ENCODE data around the gene ELFN2. TPM values are rescaled to one million over a fixed set of nuclear protein-coding genes. Genes with fewer than 3 reads are reported as not detected.
A peak's percentile ranks its signal among the peaks of the same experiment; 100 is the strongest.

ELFN2 gene
- total and polyA plus RNA-seq, 8 donors = 0.19 to 2.1 (median 1.1) TPM

- H3K9me3 ChIP-seq = no peaks in the 10 kb centered on the region
- no peak for FAIRE-seq
- DNase-seq = no peak
- intact Hi-C loops (cut with DNase I) = no loop called here
- no peaks in the 10 kb centered on the region for H3K27me3 ChIP-seq
- H3K4me3 ChIP-seq = no peak overlapping the region
- no peak for ATAC-seq
- H3K36me3 ChIP-seq = no peaks in the 10 kb centered on the region
- no peak overlapping the region for H3K27ac ChIP-seq
- H3K4me1 ChIP-seq = no peaks in the 10 kb centered on the region
- WGBS, 2 donors = 53 to 54% methylated on average over 9 of the region's 9 CpGs
- TF ChIP-seq CTCF (IDR thresholded peaks at IDR 0.05) = no peak
Measured at GRCh38 chr22:37381489-37381888, 45.8 kb downstream of the ELFN2 start.

- WGBS, 2 donors = 33 to 37% methylated on average over 10 of the region's 10 CpGs
- intact Hi-C loops (cut with DNase I) = no loop called here
- ATAC-seq (no peak), FAIRE-seq (no peak), DNase-seq (no peak)
- H3K9me3 ChIP-seq = no peaks in the 10 kb centered on the region
- H3K4me1 ChIP-seq = no peaks in the 10 kb centered on the region
- no peaks in the 10 kb centered on the region for H3K36me3 ChIP-seq
- H3K27me3 ChIP-seq = no peaks in the 10 kb centered on the region
- no peak overlapping the region for H3K27ac ChIP-seq
- H3K4me3 ChIP-seq = no peak overlapping the region
- TF ChIP-seq CTCF (IDR thresholded peaks at IDR 0.05) = no peak
Measured at GRCh38 chr22:37379722-37380121, 47.6 kb downstream of the ELFN2 start.

GRCh38 chr22:37379085-37379484 is 48.2 kb downstream of the ELFN2 start:
- Histone ChIP-seq H3K4me1 (no peaks in the 10 kb centered on the region), H3K36me3 (no peaks in the 10 kb centered on the region), H3K4me3 (no peak overlapping the region), H3K9me3 (no peaks in the 10 kb centered on the region), H3K27me3 (no peaks in the 10 kb centered on the region), H3K27ac (no peak overlapping the region)
- no peak for FAIRE-seq
- ATAC-seq = peak in 2 of 4 donors; percentile 21 to 31
- no peak for TF ChIP-seq CTCF (IDR thresholded peaks at IDR 0.05)
- intact Hi-C loops (cut with DNase I) = no loop called here
- no peak for DNase-seq
- 13 to 21% methylated on average over 13 of the region's 13 CpGs for WGBS, 2 donors

GRCh38 chr22:37378642-37379058 is 48.6 kb downstream of the ELFN2 start:
- no peak for TF ChIP-seq CTCF (IDR thresholded peaks at IDR 0.05)
- Histone ChIP-seq H3K27me3 (no peaks in the 10 kb centered on the region), H3K9me3 (no peaks in the 10 kb centered on the region), H3K36me3 (no peaks in the 10 kb centered on the region), H3K27ac (no peak overlapping the region), H3K4me3 (no peak overlapping the region), H3K4me1 (no peaks in the 10 kb centered on the region)
- intact Hi-C loops (cut with DNase I) = no loop called here
- WGBS, 2 donors = 10 to 15% methylated on average over 12 to 14 of the region's 14 CpGs
- DNase-seq = no peak
- FAIRE-seq = no peak
- peak in 2 of 4 donors; percentile 19 to 33 for ATAC-seq

GRCh38 chr22:37377927-37378326 is 49.4 kb downstream of the ELFN2 start:
- Histone ChIP-seq H3K36me3 (no peaks in the 10 kb centered on the region), H3K4me1 (no peaks in the 10 kb centered on the region), H3K27ac (no peak overlapping the region), H3K9me3 (no peaks in the 10 kb centered on the region), H3K4me3 (no peak overlapping the region), H3K27me3 (no peaks in the 10 kb centered on the region)
- ATAC-seq (no peak), DNase-seq (no peak), FAIRE-seq (no peak)
- intact Hi-C loops (cut with DNase I) = no loop called here
- 51 to 54% methylated on average over 14 of the region's 14 CpGs for WGBS, 2 donors
- no peak for TF ChIP-seq CTCF (IDR thresholded peaks at IDR 0.05)

All from pancreas (tissue), 10 donors.